Loucy (cell line): ENCODE measurements around the gene TNFRSF14.

Source experiments
- H2AFZ ChIP-seq: fragments of 200-600 bp; sonication (generic); 2 replicates; pipeline ENCODE4 v1.6.0; 2016; ENCODE audit warnings: antibody characterized with exemption, mild to moderate bottlenecking, low read length, moderate library complexity
- H3F3A ChIP-seq: fragments of 200-600 bp; 2 replicates; pipeline ENCODE4 v1.6.0; 2016; ENCODE audit warnings: antibody characterized with exemption, low read depth, mild to moderate bottlenecking
- H3K27me3 ChIP-seq: fragments of 200-600 bp; sonication (generic); 2 replicates; pipeline ENCODE4 v1.6.1; 2014; ENCODE audit warnings: low read length, mild to moderate bottlenecking; ENCODE audit not compliant: insufficient read depth, poor library complexity, severe bottlenecking
- H3K36me3 ChIP-seq: fragments of 200-600 bp; sonication (generic); 2 replicates; pipeline ENCODE4 v1.6.1; 2016; ENCODE audit warnings: low read length; ENCODE audit not compliant: insufficient read depth
- H3K4me1 ChIP-seq: fragments of 200-600 bp; sonication (generic); 2 replicates; pipeline ENCODE4 v1.5.1; 2014; ENCODE audit warnings: low read length, mild to moderate bottlenecking; ENCODE audit not compliant: insufficient read depth, poor library complexity, severe bottlenecking
- H3K4me2 ChIP-seq: fragments of 200-600 bp; sonication (generic); 2 replicates; pipeline ENCODE4 v1.6.0; 2014; ENCODE audit warnings: antibody characterized with exemption, low read length, low read depth, mild to moderate bottlenecking; ENCODE audit not compliant: poor library complexity, severe bottlenecking
- H3K4me3 ChIP-seq: fragments of 200-600 bp; sonication (generic); 2 replicates; pipeline ENCODE4 v1.5.1; 2014; ENCODE audit warnings: low read length, mild to moderate bottlenecking, mixed read lengths; ENCODE audit not compliant: poor library complexity, severe bottlenecking
- H3K79me2 ChIP-seq: fragments of 200-600 bp; sonication (generic); 2 replicates; pipeline ENCODE4 v1.6.1; 2014; ENCODE audit warnings: low read length; ENCODE audit not compliant: insufficient read depth
- H3K9ac ChIP-seq: fragments of 200-600 bp; sonication (generic); 2 replicates; pipeline ENCODE4 v1.6.0; 2014; ENCODE audit warnings: mild to moderate bottlenecking, low read depth, low read length, moderate library complexity; ENCODE audit not compliant: poor library complexity, severe bottlenecking
- H3K9me2 ChIP-seq: fragments of 200-600 bp; sonication (generic); replicated peaks from 2 replicates; pipeline ENCODE4 v1.6.1; 2016; ENCODE audit warnings: low read depth, low read length, mixed read lengths
- H3K9me3 ChIP-seq: fragments of 200-600 bp; sonication (generic); 2 replicates; pipeline ENCODE4 v1.6.1; 2014; ENCODE audit warnings: mild to moderate bottlenecking, antibody characterized with exemption, low read length, low read depth; ENCODE audit not compliant: insufficient read depth
- H4K20me1 ChIP-seq: fragments of 200-600 bp; sonication (generic); 2 replicates; pipeline ENCODE4 v1.6.0; 2014; ENCODE audit warnings: antibody characterized with exemption, low read length, mild to moderate bottlenecking; ENCODE audit not compliant: insufficient read depth, poor library complexity, severe bottlenecking
- CTCF ChIP-seq: fragments of 200-600 bp; sonication (generic); conservative IDR thresholded peaks from 2 replicates; pipeline ENCODE4 v1.5.1; 2014; ENCODE audit warnings: mild to moderate bottlenecking, antibody characterized with exemption, low read length
- EZH2phosphoT487 ChIP-seq: fragments of 200-600 bp; IDR thresholded peaks from 2 replicates; pipeline ENCODE4 v1.6.1; 2018; ENCODE audit warnings: antibody characterized with exemption, mild to moderate bottlenecking, moderate library complexity, borderline replicate concordance

Gene TNFRSF14

GRCh38 chr1:2545754-2546514 lies 10.2 kb upstream of the TNFRSF14 start:
- no peaks in the 10 kb centered on the region for H3K36me3 ChIP-seq
- no peak for TF ChIP-seq CTCF
- TF ChIP-seq EZH2phosphoT487 = no peak
- peaks cover 28% of the 10 kb centered on the region for H3K4me1 ChIP-seq
- peak overlapping the region; percentile 79 for H3K4me3 ChIP-seq
- H3K9ac ChIP-seq = peak overlapping the region; percentile 88
- no peaks in the 10 kb centered on the region for H3K9me2 ChIP-seq
- peaks cover 8% of the 10 kb centered on the region; the same call in 1 of the 2 replicates for H3K79me2 ChIP-seq
- H3F3A ChIP-seq = no peaks in the 10 kb centered on the region
- H3K9me3 ChIP-seq = no peaks in the 10 kb centered on the region
- H2AFZ ChIP-seq = peak overlapping the region; percentile 55
- H3K4me2 ChIP-seq = peak overlapping the region; percentile 95
- H4K20me1 ChIP-seq = no peaks in the 10 kb centered on the region
- no peaks in the 10 kb centered on the region for H3K27me3 ChIP-seq

- peak overlapping the region; percentile 55; the same call in 1 of the 2 replicates for H2AFZ ChIP-seq
- H4K20me1 ChIP-seq = no peaks in the 10 kb centered on the region
- H3F3A ChIP-seq = no peaks in the 10 kb centered on the region
- peak overlapping the region; percentile 95 for H3K4me2 ChIP-seq
- no peaks in the 10 kb centered on the region for H3K27me3 ChIP-seq
- H3K9me2 ChIP-seq = no peaks in the 10 kb centered on the region
- peak overlapping the region; percentile 79 for H3K4me3 ChIP-seq
- H3K79me2 ChIP-seq = peaks cover 8% of the 10 kb centered on the region; the same call in 1 of the 2 replicates
- TF ChIP-seq EZH2phosphoT487 (no peak), CTCF (no peak)
- H3K9ac ChIP-seq = peak overlapping the region; percentile 88
- H3K4me1 ChIP-seq = peaks cover 28% of the 10 kb centered on the region
- H3K36me3 ChIP-seq = no peaks in the 10 kb centered on the region
- H3K9me3 ChIP-seq = no peaks in the 10 kb centered on the region
Measured at GRCh38 chr1:2546515-2547209, 9.5 kb upstream of the TNFRSF14 start.

- H3K4me2 ChIP-seq = peak overlapping the region; percentile 95
- no peaks in the 10 kb centered on the region for H3F3A ChIP-seq
- no peaks in the 10 kb centered on the region for H3K9me2 ChIP-seq
- H3K4me3 ChIP-seq = peak overlapping the region; percentile 79
- H2AFZ ChIP-seq = no peak overlapping the region
- no peaks in the 10 kb centered on the region for H3K27me3 ChIP-seq
- H3K9me3 ChIP-seq = no peaks in the 10 kb centered on the region
- peaks cover 28% of the 10 kb centered on the region for H3K4me1 ChIP-seq
- H4K20me1 ChIP-seq = no peaks in the 10 kb centered on the region
- peak overlapping the region; percentile 88 for H3K9ac ChIP-seq
- H3K79me2 ChIP-seq = peaks cover 8% of the 10 kb centered on the region; the same call in 1 of the 2 replicates
- H3K36me3 ChIP-seq = no peaks in the 10 kb centered on the region
- TF ChIP-seq CTCF (no peak), EZH2phosphoT487 (no peak)
Measured at GRCh38 chr1:2547210-2548067, 8.7 kb upstream of the TNFRSF14 start.
